T-helper 9 cell (primary cell): ENCODE data around the gene KLHDC4.
A peak's percentile ranks its signal among the peaks of the same experiment; 100 is the strongest.
"Not testable (repeated sequence)": the region's sequence is repeated elsewhere in the genome, so short reads cannot be mapped to it uniquely, and the experiment has no call there.

Experiments used
- DNase-seq: peaks from one replicate; pipeline ENCODE4 v3.0.0-alpha.2; 2020
- total RNA-seq, 2 donors: gene quantifications; one replicate each; lab custom pipeline; 2026; lab: John Stamatoyannopoulos, UW

The KLHDC4 gene
- 48.3 to 57.0 reads per million in 2 donors for total RNA-seq

- DNase-seq = peak; percentile 86
Observed at GRCh38 chr16:87765776-87766484, at the start of gene KLHDC4. TSS of gene KLHDC4 (minus strand) at chr16:87765986. CDS start at chr16:87765890, 96 bp downstream.

- DNase-seq = no peak
Observed at GRCh38 chr16:87815567-87815966, 49.8 kb upstream of the KLHDC4 start.

- DNase-seq = no peak
Observed at GRCh38 chr16:87812200-87812656, 46.4 kb upstream of the KLHDC4 start.

GRCh38 chr16:87811454-87811853 lies 45.7 kb upstream of the KLHDC4 start:
- DNase-seq = not testable (repeated sequence)

GRCh38 chr16:87809150-87809902 lies 43.5 kb upstream of the KLHDC4 start:
- no peak for DNase-seq

- DNase-seq = no peak
Observed at GRCh38 chr16:87808108-87808507, 42.3 kb upstream of the KLHDC4 start.

- no peak for DNase-seq
Observed at GRCh38 chr16:87806641-87807546, 41.1 kb upstream of the KLHDC4 start.

GRCh38 chr16:87806261-87806640 lies 40.5 kb upstream of the KLHDC4 start:
- DNase-seq = no peak

- DNase-seq = no peak
Observed at GRCh38 chr16:87803385-87803784, 37.6 kb upstream of the KLHDC4 start.

GRCh38 chr16:87802670-87803069 lies 36.9 kb upstream of the KLHDC4 start:
- DNase-seq = no peak

GRCh38 chr16:87801679-87802259 lies 36.0 kb upstream of the KLHDC4 start:
- no peak for DNase-seq

- no peak for DNase-seq
Observed at GRCh38 chr16:87800497-87800896, 34.7 kb upstream of the KLHDC4 start.

GRCh38 chr16:87795336-87795735 lies 29.6 kb upstream of the KLHDC4 start:
- no peak for DNase-seq

GRCh38 chr16:87794485-87795078 lies 28.8 kb upstream of the KLHDC4 start:
- no peak for DNase-seq

GRCh38 chr16:87792205-87792565 lies 26.4 kb upstream of the KLHDC4 start:
- no peak for DNase-seq

- DNase-seq = no peak
Observed at GRCh38 chr16:87791295-87792204, 25.8 kb upstream of the KLHDC4 start.

GRCh38 chr16:87790292-87791100 lies 24.7 kb upstream of the KLHDC4 start:
- no peak for DNase-seq

- DNase-seq = no peak
Observed at GRCh38 chr16:87789437-87790291, 23.9 kb upstream of the KLHDC4 start.

- not testable (repeated sequence) for DNase-seq
Observed at GRCh38 chr16:87788730-87789436, 23.1 kb upstream of the KLHDC4 start.
